LNCAP (cell line): ENCODE results near the gene GUCY1A1.

Source experiments
- CTCF ChIP-seq: fragments of 450-650 bp; IDR thresholded peaks from 2 replicates; pipeline ENCODE4 v1.5.1; 2017; ENCODE audit warnings: mild to moderate bottlenecking

The GUCY1A1 gene

DNA sequence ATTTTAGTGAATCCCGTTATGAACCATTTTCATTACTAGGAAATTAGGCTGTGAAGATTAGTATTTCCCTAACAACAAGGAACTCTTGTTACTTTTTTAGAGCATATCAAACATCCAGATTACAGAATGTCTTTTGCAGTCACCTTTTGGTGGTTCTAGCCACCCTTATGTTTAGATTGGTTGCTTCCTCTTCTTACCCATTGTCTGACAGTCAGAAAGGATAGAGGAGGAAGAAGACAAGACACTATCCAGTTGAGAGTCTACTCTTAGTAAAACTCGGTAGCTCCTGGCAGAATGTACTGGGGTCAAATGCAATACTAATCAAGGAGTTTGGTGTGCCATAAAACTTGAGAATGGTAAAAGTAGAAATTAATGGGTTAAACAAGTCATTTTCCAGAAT, 1.6 kb upstream of the GUCY1A1 start:
- no peak for TF ChIP-seq CTCF

- no peak for TF ChIP-seq CTCF
These were observed 547 bp downstream of the GUCY1A1 start for GRCh38 chr4:155667222-155667567.

- no peak for TF ChIP-seq CTCF
These were observed 1.2 kb downstream of the GUCY1A1 start for GRCh38 chr4:155667568-155668511.

- no peak for TF ChIP-seq CTCF
These were observed 2.1 kb downstream of the GUCY1A1 start for GRCh38 chr4:155668707-155669220.

DNA sequence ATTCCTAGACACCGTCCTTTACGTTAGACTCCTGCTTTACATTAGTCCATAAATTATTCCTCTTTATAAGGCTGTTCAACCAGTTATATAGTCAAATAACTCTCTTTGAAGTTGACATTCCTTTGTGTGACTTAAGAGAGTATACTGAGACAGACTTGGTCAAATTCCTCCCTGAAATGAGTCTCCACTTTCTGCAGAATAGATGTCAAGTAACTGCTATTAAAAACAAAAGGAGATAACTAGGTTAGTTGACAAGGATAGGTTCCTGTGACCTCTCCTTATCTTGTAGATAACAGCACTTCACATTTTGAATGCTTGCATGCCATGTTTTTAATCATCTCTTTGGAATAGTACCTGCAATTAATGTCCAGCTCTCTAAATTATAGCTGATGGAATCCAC, 5.7 kb downstream of the GUCY1A1 start:
- no peak for TF ChIP-seq CTCF

GRCh38 chr4:155673453-155673979, 6.9 kb downstream of the GUCY1A1 start:
- TF ChIP-seq CTCF, result no peak

DNA sequence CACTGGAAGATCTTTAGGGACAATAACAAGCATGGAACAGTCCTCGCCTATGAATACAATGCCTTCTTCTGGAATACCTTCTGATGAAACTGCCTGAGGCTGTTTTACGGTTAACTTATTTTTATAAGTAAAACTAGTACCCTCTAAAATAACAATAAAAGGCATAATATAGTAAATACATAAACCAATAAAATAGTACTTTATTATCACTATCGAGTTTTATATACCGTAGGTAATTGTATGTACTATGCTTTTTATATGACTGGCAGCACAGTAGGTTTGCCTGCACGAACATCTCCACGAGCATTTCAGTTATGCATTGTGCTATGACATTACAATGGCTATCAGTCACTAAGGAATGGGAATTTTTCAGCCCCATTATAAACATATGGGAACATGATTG, 8.0 kb downstream of the GUCY1A1 start:
- TF ChIP-seq CTCF, result no peak
